HEK293T (cell line): ENCODE data around the gene MTA3.

Experiments
- BHLHE40 ChIP-seq: fragments of 450-650 bp; IDR thresholded peaks from 2 replicates; pipeline ENCODE4 v1.6.1; 2016; ENCODE audit warnings: mild to moderate bottlenecking, moderate library complexity, borderline replicate concordance
- CTBP1 ChIP-seq: fragments of 450-650 bp; IDR thresholded peaks from 2 replicates; pipeline ENCODE4 v1.6.1; 2016; ENCODE audit warnings: borderline replicate concordance
- ELF4 ChIP-seq: fragments of 450-650 bp; IDR thresholded peaks from 2 replicates; pipeline ENCODE4 v1.6.1; 2017; ENCODE audit warnings: antibody characterized with exemption
- FOXA1 ChIP-seq: fragments of 450-650 bp; IDR thresholded peaks from 2 replicates; pipeline ENCODE4 v1.6.1; 2016; ENCODE audit warnings: mild to moderate bottlenecking
- FOXK2 ChIP-seq: fragments of 450-650 bp; IDR thresholded peaks from 2 replicates; pipeline ENCODE4 v1.6.1; 2016; ENCODE audit warnings: mild to moderate bottlenecking
- FOXM1 ChIP-seq: fragments of 450-650 bp; IDR thresholded peaks from 2 replicates; pipeline ENCODE4 v1.6.1; 2017; ENCODE audit warnings: mild to moderate bottlenecking, borderline replicate concordance
- HDGF ChIP-seq: fragments of 450-650 bp; IDR thresholded peaks from 2 replicates; pipeline ENCODE4 v1.6.1; 2017; ENCODE audit warnings: antibody characterized with exemption, borderline replicate concordance
- L3MBTL2 ChIP-seq: fragments of 450-650 bp; conservative IDR thresholded peaks from 2 replicates; pipeline ENCODE4 v1.6.1; 2016; ENCODE audit warnings: mild to moderate bottlenecking
- LEF1 ChIP-seq: fragments of 450-650 bp; IDR thresholded peaks from 2 replicates; pipeline ENCODE4 v1.6.1; 2017; ENCODE audit warnings: mild to moderate bottlenecking, borderline replicate concordance
- NFRKB ChIP-seq: fragments of 450-650 bp; IDR thresholded peaks from 2 replicates; pipeline ENCODE4 v1.6.1; 2016; ENCODE audit warnings: mild to moderate bottlenecking, moderate library complexity
- SP1 ChIP-seq: fragments of 450-650 bp; IDR thresholded peaks from 2 replicates; pipeline ENCODE4 v1.6.1; 2017
- SUZ12 ChIP-seq: fragments of 450-650 bp; IDR thresholded peaks from 2 replicates; pipeline ENCODE4 v1.6.1; 2016; ENCODE audit warnings: mild to moderate bottlenecking
- TARDBP ChIP-seq: fragments of 450-650 bp; IDR thresholded peaks from 2 replicates; pipeline ENCODE4 v1.6.1; 2016
- TF ChIP-seq, protein P1 (sequence below): fragments of 450-650 bp; IDR thresholded peaks from 2 replicates; pipeline ENCODE4 v1.6.1; 2016

- TF ChIP-seq SUZ12 (no peak), BHLHE40 (no peak), FOXK2 (no peak), TARDBP (no peak), ELF4 (no peak), L3MBTL2 (no peak), CTBP1 (no peak), FOXM1 (no peak), LEF1 (no peak), SP1 (no peak), NFRKB (no peak), HDGF (no peak), FOXA1 (no peak)
- TF ChIP-seq, protein P1, sequence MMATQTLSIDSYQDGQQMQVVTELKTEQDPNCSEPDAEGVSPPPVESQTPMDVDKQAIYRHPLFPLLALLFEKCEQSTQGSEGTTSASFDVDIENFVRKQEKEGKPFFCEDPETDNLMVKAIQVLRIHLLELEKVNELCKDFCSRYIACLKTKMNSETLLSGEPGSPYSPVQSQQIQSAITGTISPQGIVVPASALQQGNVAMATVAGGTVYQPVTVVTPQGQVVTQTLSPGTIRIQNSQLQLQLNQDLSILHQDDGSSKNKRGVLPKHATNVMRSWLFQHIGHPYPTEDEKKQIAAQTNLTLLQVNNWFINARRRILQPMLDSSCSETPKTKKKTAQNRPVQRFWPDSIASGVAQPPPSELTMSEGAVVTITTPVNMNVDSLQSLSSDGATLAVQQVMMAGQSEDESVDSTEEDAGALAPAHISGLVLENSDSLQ: no peak
Observed at GRCh38 chr2:42569883-42570282, 1.5 kb downstream of the MTA3 start.
